Retinal pigment epithelial cell (primary cell): ENCODE measurements around the gene RPLP1.

Experiments used
- DNase-seq: peaks from one replicate; pipeline ENCODE4 v3.0.0-alpha.2; 2010; ENCODE audit warnings: low read depth
- H3K4me3 ChIP-seq: 2 replicates; pipeline ENCODE4 v1.5.1; 2011; ENCODE audit warnings: mild to moderate bottlenecking, low read length, control low read depth, moderate library complexity
- TF ChIP-seq, protein P1 (sequence below): conservative IDR thresholded peaks from 2 replicates; pipeline ENCODE4 v1.5.1; 2011; ENCODE audit warnings: low read depth, low read length, control low read depth, inconsistent platforms

The RPLP1 gene

DNA sequence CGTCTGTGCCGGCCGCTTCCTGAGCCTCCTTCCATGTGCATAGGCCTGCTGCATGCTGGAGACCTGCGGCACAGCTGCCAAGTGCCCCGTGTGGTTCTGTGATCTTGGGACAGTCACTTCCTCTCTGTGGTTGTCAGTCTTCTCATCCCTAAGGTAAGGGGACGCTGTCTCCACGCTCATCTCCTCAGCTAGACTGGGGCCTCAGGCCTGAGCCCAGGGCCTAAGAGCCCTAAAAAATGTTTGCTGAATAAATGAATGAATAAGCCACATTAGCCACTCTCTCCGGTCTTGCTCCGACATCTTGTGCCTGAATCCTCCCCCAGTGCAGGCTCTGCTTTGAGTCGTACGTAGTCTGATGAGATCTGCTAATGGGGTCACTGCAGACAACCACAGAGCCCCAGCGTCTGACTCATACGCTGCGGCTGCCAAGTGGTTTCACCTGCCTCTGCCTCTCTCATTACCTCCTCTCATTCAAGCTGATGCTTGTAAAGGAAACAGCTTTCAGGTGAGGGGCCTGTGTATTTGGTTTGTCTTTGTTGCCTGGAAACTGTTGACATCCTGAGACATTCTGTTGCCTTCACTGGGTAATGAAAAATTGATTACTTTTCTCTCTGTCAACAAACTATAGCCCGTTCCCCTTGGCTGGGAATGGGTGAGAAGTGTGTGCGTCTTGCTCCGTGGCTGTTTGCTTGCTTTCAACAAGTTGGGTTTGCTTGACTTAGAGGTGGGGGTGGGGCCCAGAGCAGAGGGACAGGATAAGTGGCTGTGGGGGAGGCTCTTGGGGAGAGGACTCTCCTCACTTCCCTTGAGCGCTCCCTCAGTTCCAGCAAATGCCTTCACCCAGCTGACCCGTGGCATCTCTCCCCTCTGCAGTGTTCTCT, 15.9 kb downstream of the RPLP1 start:
- peak; percentile 89 for DNase-seq
- TF ChIP-seq, protein P1, sequence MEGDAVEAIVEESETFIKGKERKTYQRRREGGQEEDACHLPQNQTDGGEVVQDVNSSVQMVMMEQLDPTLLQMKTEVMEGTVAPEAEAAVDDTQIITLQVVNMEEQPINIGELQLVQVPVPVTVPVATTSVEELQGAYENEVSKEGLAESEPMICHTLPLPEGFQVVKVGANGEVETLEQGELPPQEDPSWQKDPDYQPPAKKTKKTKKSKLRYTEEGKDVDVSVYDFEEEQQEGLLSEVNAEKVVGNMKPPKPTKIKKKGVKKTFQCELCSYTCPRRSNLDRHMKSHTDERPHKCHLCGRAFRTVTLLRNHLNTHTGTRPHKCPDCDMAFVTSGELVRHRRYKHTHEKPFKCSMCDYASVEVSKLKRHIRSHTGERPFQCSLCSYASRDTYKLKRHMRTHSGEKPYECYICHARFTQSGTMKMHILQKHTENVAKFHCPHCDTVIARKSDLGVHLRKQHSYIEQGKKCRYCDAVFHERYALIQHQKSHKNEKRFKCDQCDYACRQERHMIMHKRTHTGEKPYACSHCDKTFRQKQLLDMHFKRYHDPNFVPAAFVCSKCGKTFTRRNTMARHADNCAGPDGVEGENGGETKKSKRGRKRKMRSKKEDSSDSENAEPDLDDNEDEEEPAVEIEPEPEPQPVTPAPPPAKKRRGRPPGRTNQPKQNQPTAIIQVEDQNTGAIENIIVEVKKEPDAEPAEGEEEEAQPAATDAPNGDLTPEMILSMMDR: no peak
- H3K4me3 ChIP-seq: no peak overlapping the region

DNA sequence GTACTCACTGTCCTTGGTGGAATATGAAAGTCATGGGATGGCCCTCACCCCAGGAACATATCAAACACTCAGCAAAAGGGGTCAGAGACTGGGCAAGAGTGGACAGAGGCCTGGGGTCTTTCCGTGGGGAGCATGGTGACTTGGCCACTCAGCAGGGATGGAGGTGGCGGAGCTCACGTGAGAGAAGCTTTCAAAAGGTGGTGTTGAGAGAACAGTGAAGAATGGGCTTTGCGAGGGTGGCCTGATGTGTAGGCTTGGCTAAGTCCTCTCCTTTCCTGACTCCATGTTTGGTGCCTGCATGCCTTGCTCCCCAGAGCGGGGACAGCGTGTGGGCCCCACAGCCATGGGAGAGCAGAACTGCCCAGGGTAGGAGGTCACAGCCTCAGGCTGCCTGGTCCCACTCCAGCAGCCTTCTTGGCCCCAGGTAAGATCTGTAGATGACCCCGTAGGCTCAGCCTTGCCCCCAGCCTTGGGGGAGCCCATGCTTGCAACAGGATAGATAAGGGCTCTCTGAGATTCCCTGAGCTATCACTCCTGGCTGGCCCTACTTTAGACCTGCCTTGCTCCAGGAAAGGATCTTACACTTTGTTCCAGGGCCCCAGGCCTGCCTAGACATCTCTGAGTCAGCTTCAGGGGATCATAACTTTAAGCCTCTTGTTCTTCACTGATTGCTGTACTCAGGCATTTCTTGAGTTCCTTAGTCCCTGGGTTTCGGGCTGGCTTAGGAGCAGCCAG, 17.0 kb downstream of the RPLP1 start:
- H3K4me3 ChIP-seq: no peak overlapping the region
- TF ChIP-seq, protein P1: no peak
- peak; percentile 89 for DNase-seq

DNA sequence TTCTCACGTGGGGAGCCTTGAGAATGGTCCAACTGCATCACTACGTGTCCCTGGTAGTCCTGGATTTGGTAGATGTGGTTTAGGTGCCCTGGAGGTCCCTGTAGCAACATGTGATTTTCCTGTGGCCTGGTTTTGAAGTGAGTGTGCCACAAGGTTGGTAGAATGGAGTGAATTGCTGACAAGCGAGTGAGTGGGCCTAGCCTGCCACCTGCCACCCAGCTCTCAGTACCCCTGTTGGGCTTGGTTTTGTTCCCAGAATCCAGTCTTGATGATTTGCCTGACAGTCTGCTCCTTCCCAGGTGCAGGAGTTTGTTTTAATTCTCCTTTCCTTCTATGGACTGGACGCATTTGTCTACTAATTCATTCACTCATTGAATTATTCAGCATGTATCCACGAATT, 19.4 kb downstream of the RPLP1 start:
- no peak overlapping the region for H3K4me3 ChIP-seq
- no peak for DNase-seq
- TF ChIP-seq, protein P1: no peak

DNA sequence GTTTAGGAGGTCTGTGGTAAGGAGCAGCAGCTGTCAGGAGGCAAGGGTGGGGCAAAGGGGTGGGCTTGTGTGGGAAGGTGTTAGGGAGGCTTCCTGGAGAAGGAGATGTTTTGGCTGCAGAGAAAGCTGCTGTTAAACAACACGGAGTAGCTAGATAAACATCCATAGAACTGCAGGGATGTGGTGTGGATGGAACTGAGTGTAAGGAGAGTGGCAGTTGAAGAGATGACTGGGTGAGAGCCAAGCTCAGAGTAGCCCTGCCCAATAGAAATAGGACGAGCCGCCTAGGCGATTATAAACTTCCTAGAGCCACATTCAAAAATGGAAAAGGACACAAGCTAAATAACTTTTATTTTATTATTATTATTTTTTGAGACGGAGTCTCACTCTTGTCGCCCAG, 19.9 kb downstream of the RPLP1 start:
- no peak overlapping the region for H3K4me3 ChIP-seq
- no peak for DNase-seq
- TF ChIP-seq, protein P1: no peak

DNA sequence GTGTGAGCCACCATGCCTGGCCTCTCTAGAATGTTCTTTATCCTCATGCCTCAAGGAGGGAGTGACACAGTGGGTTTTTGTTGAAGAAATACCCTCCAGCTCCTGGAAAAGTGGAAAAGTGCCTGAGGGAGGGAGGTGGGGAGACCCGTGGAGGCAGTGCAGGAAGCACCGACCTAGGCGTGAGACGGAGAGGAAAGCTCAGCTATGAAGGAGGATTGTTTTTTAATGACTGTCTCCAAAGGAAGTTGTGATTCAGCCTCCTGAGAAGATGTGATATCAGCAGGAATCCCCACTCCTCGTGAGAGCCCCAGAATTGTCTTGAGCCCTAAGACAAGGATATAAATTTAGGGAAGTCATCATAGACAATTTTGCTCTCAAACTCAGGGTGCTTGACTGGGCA, 21.7 kb downstream of the RPLP1 start:
- DNase-seq: no peak
- TF ChIP-seq, protein P1: no peak
- no peak overlapping the region for H3K4me3 ChIP-seq

DNA sequence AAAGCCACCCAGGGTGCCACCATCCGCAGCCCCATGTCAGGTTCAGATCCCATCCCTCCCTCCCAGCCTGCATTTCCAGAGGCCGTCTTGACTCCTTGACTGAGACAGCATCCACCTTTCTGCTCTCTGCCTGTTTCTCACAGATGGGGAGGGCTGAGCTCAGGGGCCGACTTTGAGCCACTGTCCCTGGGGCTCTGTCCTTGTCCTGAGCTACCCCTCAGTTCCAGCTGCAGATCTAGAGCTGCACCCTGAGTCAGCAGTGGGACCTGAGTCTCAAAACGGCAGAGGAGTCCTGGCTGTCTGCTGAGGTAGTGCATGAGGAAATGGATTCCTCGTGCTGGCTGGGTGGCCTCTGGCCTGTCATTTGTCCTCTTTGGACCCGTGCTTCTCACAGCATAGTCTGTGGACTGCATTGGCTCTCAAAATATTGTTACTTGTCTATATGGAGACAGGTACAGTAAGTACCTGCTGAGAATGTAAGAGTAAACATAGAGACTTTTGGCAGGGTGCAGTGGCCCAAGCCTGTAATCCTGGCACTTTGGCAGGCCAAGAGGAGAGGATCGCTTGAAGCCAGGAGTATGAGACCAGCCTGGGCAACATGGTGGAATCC, 22.3 kb downstream of the RPLP1 start:
- no peak for DNase-seq
- no peak overlapping the region for H3K4me3 ChIP-seq
- TF ChIP-seq, protein P1: no peak
